Panc1 (cell line): ENCODE data around the gene NUMBL.

Experiments
- POLR2AphosphoS5 ChIP-seq: IDR thresholded peaks from 2 replicates; pipeline ENCODE4 v1.6.1; 2012; ENCODE audit warnings: mild to moderate bottlenecking, low read depth, low read length, moderate library complexity
- SIN3A ChIP-seq: IDR thresholded peaks from 2 replicates; pipeline ENCODE4 v1.6.1; 2012; ENCODE audit warnings: low read depth, mild to moderate bottlenecking, low read length, moderate library complexity, borderline replicate concordance; ENCODE audit not compliant: insufficient read depth
- TF ChIP-seq, protein P1 (sequence below): fragments of 450-650 bp; IDR thresholded peaks from 2 replicates; pipeline ENCODE4 v1.5.1; 2017; ENCODE audit warnings: mild to moderate bottlenecking

DNA sequence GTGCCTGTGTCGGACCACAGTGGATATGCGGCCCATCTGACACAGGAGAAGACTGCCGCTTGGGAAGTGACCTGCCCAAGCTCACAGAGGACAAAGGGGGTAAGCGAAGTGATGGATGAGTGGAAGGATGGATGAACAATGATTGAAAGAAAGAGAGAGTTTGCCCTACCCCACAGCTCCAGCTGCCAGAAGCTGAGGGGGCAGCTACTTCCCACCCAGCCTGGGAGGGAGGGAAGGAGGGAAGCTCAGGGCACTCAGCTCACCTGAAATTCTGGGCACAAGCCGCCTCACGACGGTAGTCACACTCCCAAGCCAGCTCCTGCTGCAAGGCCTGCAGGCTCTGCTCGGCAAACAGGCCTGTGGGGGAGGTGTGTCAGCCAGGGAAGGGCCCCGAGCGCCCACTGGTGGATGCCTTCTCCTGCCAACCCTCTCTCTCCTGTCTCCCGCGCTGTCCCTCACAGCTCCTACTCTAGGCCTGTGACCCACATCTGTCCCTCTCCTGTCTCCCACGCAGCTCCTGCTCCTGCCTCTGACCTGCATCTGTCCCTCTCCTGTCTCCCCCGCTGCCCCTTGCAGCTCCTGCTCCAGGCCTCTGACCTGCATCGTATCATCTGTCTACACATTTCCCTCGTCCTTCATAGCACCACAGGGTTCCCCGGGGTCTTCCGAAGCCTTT is 12.0 kb upstream of the NUMBL start:
- TF ChIP-seq, protein P1, sequence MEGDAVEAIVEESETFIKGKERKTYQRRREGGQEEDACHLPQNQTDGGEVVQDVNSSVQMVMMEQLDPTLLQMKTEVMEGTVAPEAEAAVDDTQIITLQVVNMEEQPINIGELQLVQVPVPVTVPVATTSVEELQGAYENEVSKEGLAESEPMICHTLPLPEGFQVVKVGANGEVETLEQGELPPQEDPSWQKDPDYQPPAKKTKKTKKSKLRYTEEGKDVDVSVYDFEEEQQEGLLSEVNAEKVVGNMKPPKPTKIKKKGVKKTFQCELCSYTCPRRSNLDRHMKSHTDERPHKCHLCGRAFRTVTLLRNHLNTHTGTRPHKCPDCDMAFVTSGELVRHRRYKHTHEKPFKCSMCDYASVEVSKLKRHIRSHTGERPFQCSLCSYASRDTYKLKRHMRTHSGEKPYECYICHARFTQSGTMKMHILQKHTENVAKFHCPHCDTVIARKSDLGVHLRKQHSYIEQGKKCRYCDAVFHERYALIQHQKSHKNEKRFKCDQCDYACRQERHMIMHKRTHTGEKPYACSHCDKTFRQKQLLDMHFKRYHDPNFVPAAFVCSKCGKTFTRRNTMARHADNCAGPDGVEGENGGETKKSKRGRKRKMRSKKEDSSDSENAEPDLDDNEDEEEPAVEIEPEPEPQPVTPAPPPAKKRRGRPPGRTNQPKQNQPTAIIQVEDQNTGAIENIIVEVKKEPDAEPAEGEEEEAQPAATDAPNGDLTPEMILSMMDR: no peak; the same call in 1 of the 2 replicates
- TF ChIP-seq SIN3A (no peak), POLR2AphosphoS5 (no peak)
